Ovary (tissue), 3 donors: ENCODE data around the gene CPN2.

ENCODE experiments used
- EP300 ChIP-seq: sonication (generic); formaldehyde crosslinking; IDR thresholded peaks from one replicate; pipeline ENCODE4 v1.6.1; 2017; ENCODE audit warnings: antibody characterized with exemption
- POLR2A ChIP-seq: fragments of 450-650 bp; IDR thresholded peaks from one replicate; pipeline ENCODE4 v1.6.1; 2017; ENCODE audit warnings: antibody characterized with exemption, mild to moderate bottlenecking, moderate library complexity
- TF ChIP-seq, protein P1 (sequence below), 3 donors: fragments of 450-650 bp in 2 of 3; fragments of 200-600 bp in 1 of 3; IDR thresholded peaks; one replicate each; pipeline versions ENCODE4 v1.5.1 to v1.8.0; 2016 to 2022; ENCODE audit warnings: antibody characterized with exemption in 3 of 3, mild to moderate bottlenecking in 1 of 3
- donor health status: DM: no; HTN: no; CAD: no.

DNA sequence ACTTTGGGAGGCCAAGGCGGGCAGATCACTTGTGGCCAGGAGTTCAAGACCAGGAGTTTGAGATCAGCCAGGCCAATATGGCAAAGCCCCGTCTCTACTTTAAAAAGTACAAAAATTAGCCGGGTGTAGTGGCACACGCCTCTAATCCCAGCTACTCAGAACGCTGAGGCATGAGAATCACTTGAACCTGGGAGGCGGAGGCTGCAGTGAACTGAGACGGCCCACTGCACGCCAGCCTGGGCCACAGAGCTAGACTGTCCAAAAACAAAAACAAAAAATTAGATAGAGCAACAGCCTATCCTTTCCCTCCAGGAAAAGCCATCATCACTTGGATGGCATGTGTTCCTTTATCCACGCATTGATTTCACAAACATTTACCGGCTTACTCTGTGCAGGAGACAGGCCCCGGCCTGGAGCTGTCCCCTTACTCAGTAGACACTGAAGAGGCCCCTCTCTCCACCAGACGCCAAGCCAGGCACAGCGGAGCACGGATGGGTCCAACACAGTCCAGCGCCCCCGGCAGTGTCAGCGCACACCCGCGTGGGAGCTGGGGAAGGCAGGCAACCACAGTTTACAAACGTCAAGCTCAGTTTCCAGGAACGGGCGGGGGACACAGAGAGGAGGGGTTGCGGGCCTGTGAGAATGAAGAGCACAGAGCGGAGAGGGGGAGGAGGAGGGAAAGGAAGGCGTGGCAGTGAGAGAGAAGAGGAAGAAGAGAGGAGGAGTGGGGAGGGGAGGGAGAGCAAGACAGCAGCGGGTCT lies 44.8 kb upstream of the CPN2 start:
- TF ChIP-seq, protein P1, sequence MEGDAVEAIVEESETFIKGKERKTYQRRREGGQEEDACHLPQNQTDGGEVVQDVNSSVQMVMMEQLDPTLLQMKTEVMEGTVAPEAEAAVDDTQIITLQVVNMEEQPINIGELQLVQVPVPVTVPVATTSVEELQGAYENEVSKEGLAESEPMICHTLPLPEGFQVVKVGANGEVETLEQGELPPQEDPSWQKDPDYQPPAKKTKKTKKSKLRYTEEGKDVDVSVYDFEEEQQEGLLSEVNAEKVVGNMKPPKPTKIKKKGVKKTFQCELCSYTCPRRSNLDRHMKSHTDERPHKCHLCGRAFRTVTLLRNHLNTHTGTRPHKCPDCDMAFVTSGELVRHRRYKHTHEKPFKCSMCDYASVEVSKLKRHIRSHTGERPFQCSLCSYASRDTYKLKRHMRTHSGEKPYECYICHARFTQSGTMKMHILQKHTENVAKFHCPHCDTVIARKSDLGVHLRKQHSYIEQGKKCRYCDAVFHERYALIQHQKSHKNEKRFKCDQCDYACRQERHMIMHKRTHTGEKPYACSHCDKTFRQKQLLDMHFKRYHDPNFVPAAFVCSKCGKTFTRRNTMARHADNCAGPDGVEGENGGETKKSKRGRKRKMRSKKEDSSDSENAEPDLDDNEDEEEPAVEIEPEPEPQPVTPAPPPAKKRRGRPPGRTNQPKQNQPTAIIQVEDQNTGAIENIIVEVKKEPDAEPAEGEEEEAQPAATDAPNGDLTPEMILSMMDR (IDR thresholded peaks at IDR 0.05) = no peak
- TF ChIP-seq POLR2A (no peak), EP300 (no peak)
